Erythroblast (primary cell): ENCODE results near the gene PLA2G3.

Source experiments
- GATA1 ChIP-seq: IDR thresholded peaks from 2 replicates; pipeline ENCODE4 v1.6.1; 2011; ENCODE audit warnings: low read depth, mild to moderate bottlenecking, control low read depth, low read length, moderate library complexity
- POLR2A ChIP-seq: IDR thresholded peaks from 2 replicates; pipeline ENCODE4 v1.6.1; 2011; ENCODE audit warnings: mild to moderate bottlenecking, low read length

GRCh38 chr22:31141551-31141950 is 1.2 kb upstream of the PLA2G3 start:
- TF ChIP-seq POLR2A (no peak), GATA1 (no peak)
